Endothelial cell of umbilical vein (primary cell): Measurements from ENCODE around the gene REPIN1. TPM values are rescaled to one million over a fixed set of nuclear protein-coding genes. Genes with fewer than 3 reads are reported as not detected.

ENCODE experiments used
- BruUV-seq: library from RNA; stranded (reverse); fragments of 400-500 nt; replicated peaks from 2 replicates; lab custom pipeline; 2021; lab: Mats Ljungman, UMichigan
- CTCF ChIA-PET: fragments of 300-600, 350-600 bp; sonication (Branson Sonifier 250); formaldehyde crosslinking; loops from one replicate; lab custom pipeline; 2021; ENCODE audit warnings: antibody characterized with exemption, inconsistent platforms; lab: Charles Lee
- POLR2A ChIA-PET: fragments of 300-600, 350-600 bp; sonication (Branson Sonifier 250); formaldehyde crosslinking; loops from one replicate; lab custom pipeline; 2021; ENCODE audit warnings: antibody characterized with exemption, inconsistent platforms; lab: Charles Lee
- DNase-seq: peaks from one replicate; pipeline ENCODE4 v3.0.0-alpha.2; 2011; ENCODE audit warnings: low read depth, low spot score
- FAIRE-seq: peaks from 2 replicates; lab custom pipeline; 2011; peaks lifted over from hg19 to GRCh38; lab: Jason Lieb, UNC
- H2AFZ ChIP-seq: 2 replicates; pipeline ENCODE4 v1.6.0; 2012; ENCODE audit warnings: low read depth, low read length, control low read depth, inconsistent platforms
- H3K27ac ChIP-seq: 2 replicates; pipeline ENCODE4 v1.5.1; 2011; ENCODE audit warnings: low read depth, mild to moderate bottlenecking, control low read depth, low read length, moderate library complexity; ENCODE audit not compliant: insufficient read depth
- H3K27me3 ChIP-seq, 2 experiments: 2 replicates each; pipeline versions ENCODE4 v1.6.0 to v1.6.1; 2011; ENCODE audit warnings: low read length in 2 of 2, mixed read lengths in 1 of 2; ENCODE audit not compliant: control insufficient read depth in 2 of 2, insufficient read depth in 2 of 2
- H3K36me3 ChIP-seq, 2 experiments: 2 replicates in 1 of 2; 3 replicates in 1 of 2; pipeline ENCODE4 v1.5.1; 2011; ENCODE audit warnings: low read length in 2 of 2, mild to moderate bottlenecking in 1 of 2, moderate library complexity in 1 of 2; ENCODE audit not compliant: control insufficient read depth in 2 of 2, insufficient read depth in 2 of 2; ENCODE audit errors: extremely low read depth in 1 of 2
- H3K4me1 ChIP-seq: 3 replicates; pipeline ENCODE4 v1.5.1; 2011; ENCODE audit warnings: mild to moderate bottlenecking, low read length; ENCODE audit not compliant: control insufficient read depth, insufficient read depth; ENCODE audit errors: extremely low read depth
- H3K4me2 ChIP-seq: 2 replicates; pipeline ENCODE4 v1.6.1; 2011; ENCODE audit warnings: low read length, control low read depth, mixed read lengths; ENCODE audit not compliant: insufficient read depth
- H3K4me3 ChIP-seq, 3 experiments: fragments of 200-600 bp in 1 of 3; sonication (generic), shearing (Covaris generic) in 1 of 3; replicated peaks in 1 of 3; 2 replicates each; pipeline ENCODE4 v1.5.1; 2011 to 2016; ENCODE audit warnings: control low read depth in 3 of 3, low read length in 3 of 3, mild to moderate bottlenecking in 2 of 3, inconsistent platforms in 1 of 3, low read depth in 1 of 3, moderate library complexity in 1 of 3; ENCODE audit not compliant: insufficient read depth in 1 of 3
- H3K79me2 ChIP-seq: 2 replicates; pipeline ENCODE4 v1.6.0; 2012; ENCODE audit warnings: low read length, inconsistent platforms; ENCODE audit not compliant: control insufficient read depth, insufficient read depth
- H3K9ac ChIP-seq: replicated peaks from 2 replicates; pipeline ENCODE3; 2011; ENCODE audit warnings: low read length, control low read depth; ENCODE audit not compliant: insufficient read depth; ENCODE audit errors: extremely low read depth
- H3K9me1 ChIP-seq: replicated peaks from 3 replicates; pipeline ENCODE4 v1.6.0; 2011; ENCODE audit warnings: mild to moderate bottlenecking, low read length; ENCODE audit not compliant: control insufficient read depth, insufficient read depth; ENCODE audit errors: extremely low read depth
- H3K9me3 ChIP-seq: replicated peaks from 2 replicates; pipeline ENCODE4 v1.5.1; 2012; ENCODE audit warnings: low read length, inconsistent platforms; ENCODE audit not compliant: control insufficient read depth, insufficient read depth
- H4K20me1 ChIP-seq: replicated peaks from 2 replicates; pipeline ENCODE3; 2011; ENCODE audit warnings: mild to moderate bottlenecking, low read length; ENCODE audit not compliant: control insufficient read depth, insufficient read depth; ENCODE audit errors: extremely low read depth
- EZH2 ChIP-seq: IDR thresholded peaks from 2 replicates; pipeline ENCODE4 v1.6.1; 2012; ENCODE audit warnings: borderline replicate concordance, low read depth, mild to moderate bottlenecking, moderate library complexity, low read length, inconsistent platforms; ENCODE audit not compliant: severe bottlenecking
- FOS ChIP-seq: IDR thresholded peaks from 2 replicates; pipeline ENCODE4 v1.6.1; 2011; ENCODE audit warnings: mild to moderate bottlenecking, low read length, moderate library complexity, borderline replicate concordance; ENCODE audit not compliant: insufficient read depth
- GATA2 ChIP-seq: IDR thresholded peaks from 2 replicates; pipeline ENCODE4 v1.7.0; 2011; ENCODE audit warnings: low read depth, mild to moderate bottlenecking, moderate library complexity, mixed read lengths, low read length; ENCODE audit not compliant: insufficient read length, insufficient read depth
- JUN ChIP-seq: IDR thresholded peaks from 2 replicates; pipeline ENCODE4 v1.6.1; 2011; ENCODE audit warnings: borderline replicate concordance, low read depth; ENCODE audit not compliant: insufficient read length, insufficient read depth
- MYC ChIP-seq: IDR thresholded peaks from one replicate; pipeline ENCODE4 v1.6.1; 2011; ENCODE audit warnings: mild to moderate bottlenecking, low read depth, low read length
- POLR2A ChIP-seq: IDR thresholded peaks from 2 replicates; pipeline ENCODE4 v1.6.1; 2012; ENCODE audit warnings: low read depth, mild to moderate bottlenecking, control low read depth, low read length
- POLR2AphosphoS5 ChIP-seq: IDR thresholded peaks from 2 replicates; pipeline ENCODE4 v1.6.1; 2012; ENCODE audit warnings: low read depth, mild to moderate bottlenecking, control low read depth, low read length, moderate library complexity; ENCODE audit not compliant: insufficient read depth
- dilution Hi-C: fragments of 300-500 bp; cut with MboI; formaldehyde crosslinking; loops from one replicate; pipeline ENCODE4 v1.15.0; 2019; ENCODE audit warnings: low sequenced_read_pairs; ENCODE audit not compliant: extremely low pct_ligation_motif_present
- intact Hi-C: fragments of 100-400 bp; cut with micrococcal nuclease; formaldehyde crosslinking; loops from one replicate; pipeline ENCODE4 v1.10.0; 2022
- polyA plus RNA-seq, 4 experiments: library from polyadenylated mRNA; depleted of rRNA in 3 of 4; stranded (reverse) in 3 of 4; unstranded in 1 of 4; fragments of >200 nt; gene quantifications; 2 replicates each; pipeline versions ENCODE4 v1.2.1 to v1.2.3, GENCODE V29; 2011 to 2012; ENCODE audit warnings: missing spikeins in 1 of 4
- total RNA-seq: library from RNA; stranded (reverse); gene quantifications from 2 replicates; pipeline ENCODE4 v1.2.3, GENCODE V29; 2021
- TF ChIP-seq, protein P1 (sequence below), 2 donors: IDR thresholded peaks; 1 replicate in 1 of 2; 2 replicates in 1 of 2; pipeline ENCODE4 v1.5.1; 2011; ENCODE audit warnings: low read length in 2 of 2, mild to moderate bottlenecking in 2 of 2, moderate library complexity in 2 of 2, control low read depth in 1 of 2, inconsistent platforms in 1 of 2, low read depth in 1 of 2; ENCODE audit not compliant: insufficient read depth in 1 of 2; ENCODE audit errors: extremely low read depth in 1 of 2
- TF ChIP-seq, protein P2 (sequence below): IDR thresholded peaks from 2 replicates; pipeline ENCODE4 v1.6.1; 2011; ENCODE audit not compliant: insufficient read depth, insufficient read length

The REPIN1 gene
- total and polyA plus RNA-seq, 2 donors (not counting 3 experiments of a cell fraction or from before 2014, with no cell fraction given), result 108 to 140 TPM

DNA sequence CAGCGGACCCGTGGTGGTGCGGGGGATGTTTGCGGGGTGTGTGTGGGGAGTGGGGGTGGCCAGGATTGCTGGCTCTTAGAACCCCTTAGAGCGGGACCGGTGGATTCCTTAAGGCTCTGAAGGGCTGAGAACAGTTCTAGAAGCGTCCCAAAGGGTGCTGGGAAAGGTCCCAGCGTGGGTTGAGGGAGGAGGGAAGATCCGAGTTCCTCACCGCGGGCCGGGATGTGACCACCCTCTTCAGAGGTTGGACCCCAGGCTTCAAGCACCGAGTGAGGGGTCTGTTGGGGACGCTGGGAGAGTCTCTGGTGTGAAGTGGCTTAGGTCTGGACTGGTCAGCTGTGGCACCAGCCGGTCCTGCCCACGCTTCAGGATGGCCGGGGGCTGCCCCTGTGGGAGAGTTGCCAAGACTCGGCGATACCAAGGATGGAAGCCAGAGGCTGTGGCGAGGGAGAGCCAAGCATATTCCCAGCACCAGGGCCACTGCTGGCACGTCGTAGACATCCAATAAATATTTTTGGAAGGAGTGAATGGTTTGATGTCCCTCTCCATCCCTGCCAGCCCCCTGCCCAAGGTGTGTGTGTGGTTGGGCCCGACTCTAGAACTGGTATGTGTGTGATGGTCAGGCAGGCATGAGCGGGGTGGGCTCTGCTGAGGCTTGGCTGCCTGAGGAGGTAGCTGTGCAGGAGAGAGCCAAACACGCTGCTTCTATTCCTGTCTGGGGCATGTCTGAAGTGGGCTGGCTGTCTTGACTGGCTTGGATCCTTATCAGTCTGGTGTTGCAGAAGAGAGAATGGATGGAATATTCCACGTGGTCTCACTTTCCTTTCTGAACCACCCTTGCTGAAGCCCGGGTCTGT is 29.7 kb downstream of the REPIN1 start:
- no peak for TF ChIP-seq MYC
- no peak for TF ChIP-seq GATA2
- TF ChIP-seq FOS, result no peak
- TF ChIP-seq POLR2AphosphoS5, result no peak
- TF ChIP-seq, protein P1, sequence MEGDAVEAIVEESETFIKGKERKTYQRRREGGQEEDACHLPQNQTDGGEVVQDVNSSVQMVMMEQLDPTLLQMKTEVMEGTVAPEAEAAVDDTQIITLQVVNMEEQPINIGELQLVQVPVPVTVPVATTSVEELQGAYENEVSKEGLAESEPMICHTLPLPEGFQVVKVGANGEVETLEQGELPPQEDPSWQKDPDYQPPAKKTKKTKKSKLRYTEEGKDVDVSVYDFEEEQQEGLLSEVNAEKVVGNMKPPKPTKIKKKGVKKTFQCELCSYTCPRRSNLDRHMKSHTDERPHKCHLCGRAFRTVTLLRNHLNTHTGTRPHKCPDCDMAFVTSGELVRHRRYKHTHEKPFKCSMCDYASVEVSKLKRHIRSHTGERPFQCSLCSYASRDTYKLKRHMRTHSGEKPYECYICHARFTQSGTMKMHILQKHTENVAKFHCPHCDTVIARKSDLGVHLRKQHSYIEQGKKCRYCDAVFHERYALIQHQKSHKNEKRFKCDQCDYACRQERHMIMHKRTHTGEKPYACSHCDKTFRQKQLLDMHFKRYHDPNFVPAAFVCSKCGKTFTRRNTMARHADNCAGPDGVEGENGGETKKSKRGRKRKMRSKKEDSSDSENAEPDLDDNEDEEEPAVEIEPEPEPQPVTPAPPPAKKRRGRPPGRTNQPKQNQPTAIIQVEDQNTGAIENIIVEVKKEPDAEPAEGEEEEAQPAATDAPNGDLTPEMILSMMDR (IDR thresholded peaks at IDR 0.05; ENCODE audit: extremely low read depth in 1 of 2, insufficient read depth in 1 of 2, low read depth in 1 of 2, low read length in 2 of 2), result no peak
- no peak for TF ChIP-seq EZH2
- TF ChIP-seq JUN, result no peak
- TF ChIP-seq, protein P2, sequence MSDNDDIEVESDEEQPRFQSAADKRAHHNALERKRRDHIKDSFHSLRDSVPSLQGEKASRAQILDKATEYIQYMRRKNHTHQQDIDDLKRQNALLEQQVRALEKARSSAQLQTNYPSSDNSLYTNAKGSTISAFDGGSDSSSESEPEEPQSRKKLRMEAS, result no peak
- TF ChIP-seq POLR2A, result no peak
- Histone ChIP-seq H3K4me1 (no peaks in the 10 kb centered on the region), H3K9ac (no peak overlapping the region), H3K9me1 (no peaks in the 10 kb centered on the region), H3K36me3 (peaks cover 0 to 17% of the 10 kb centered on the region in 2 experiments), H3K79me2 (no peaks in the 10 kb centered on the region), H3K9me3 (no peaks in the 10 kb centered on the region), H2AFZ (no peak overlapping the region), H3K4me2 (no peak overlapping the region), H3K27ac (no peak overlapping the region), H3K4me3 (no peak overlapping the region), H4K20me1 (no peaks in the 10 kb centered on the region), H3K27me3 (no peaks in the 10 kb centered on the region)
- intact Hi-C loops (no loop called here), dilution Hi-C loops (no loop called here)
- DNase-seq (no peak), FAIRE-seq (no peak)
- BruUV-seq, result no TSS peak
- POLR2A ChIA-PET, result no interaction called here
- CTCF ChIA-PET, result no interaction called here
